Measurements from ENCODE around the gene PTOV1.

DNA sequence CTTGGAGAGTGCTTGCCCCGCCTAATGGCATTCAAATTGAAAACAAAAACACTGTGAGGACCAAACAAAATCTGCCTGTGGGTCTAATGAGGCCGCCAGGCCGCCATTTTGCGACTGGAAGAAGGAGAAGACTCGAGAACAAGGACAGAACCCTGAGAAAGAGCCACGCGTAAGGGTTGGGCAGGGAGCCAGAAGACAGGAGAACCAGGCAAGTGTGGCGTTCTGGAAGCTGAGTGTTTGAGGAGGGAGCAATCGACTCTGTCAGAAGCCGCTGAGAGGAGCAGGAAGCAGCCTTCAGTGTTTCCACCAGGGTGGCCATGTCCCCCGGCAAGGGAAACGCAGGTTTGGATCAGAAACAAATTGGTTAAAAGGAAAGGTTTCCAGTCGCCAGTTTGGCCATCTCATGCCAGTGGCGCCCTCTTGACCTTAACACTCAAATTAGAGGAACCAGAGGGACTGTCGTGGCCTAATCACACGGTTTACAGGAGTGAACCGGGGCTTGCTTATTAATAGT lies 10.2 kb upstream of the PTOV1 start:
- TF ChIP-seq, protein P1, sequence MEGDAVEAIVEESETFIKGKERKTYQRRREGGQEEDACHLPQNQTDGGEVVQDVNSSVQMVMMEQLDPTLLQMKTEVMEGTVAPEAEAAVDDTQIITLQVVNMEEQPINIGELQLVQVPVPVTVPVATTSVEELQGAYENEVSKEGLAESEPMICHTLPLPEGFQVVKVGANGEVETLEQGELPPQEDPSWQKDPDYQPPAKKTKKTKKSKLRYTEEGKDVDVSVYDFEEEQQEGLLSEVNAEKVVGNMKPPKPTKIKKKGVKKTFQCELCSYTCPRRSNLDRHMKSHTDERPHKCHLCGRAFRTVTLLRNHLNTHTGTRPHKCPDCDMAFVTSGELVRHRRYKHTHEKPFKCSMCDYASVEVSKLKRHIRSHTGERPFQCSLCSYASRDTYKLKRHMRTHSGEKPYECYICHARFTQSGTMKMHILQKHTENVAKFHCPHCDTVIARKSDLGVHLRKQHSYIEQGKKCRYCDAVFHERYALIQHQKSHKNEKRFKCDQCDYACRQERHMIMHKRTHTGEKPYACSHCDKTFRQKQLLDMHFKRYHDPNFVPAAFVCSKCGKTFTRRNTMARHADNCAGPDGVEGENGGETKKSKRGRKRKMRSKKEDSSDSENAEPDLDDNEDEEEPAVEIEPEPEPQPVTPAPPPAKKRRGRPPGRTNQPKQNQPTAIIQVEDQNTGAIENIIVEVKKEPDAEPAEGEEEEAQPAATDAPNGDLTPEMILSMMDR (IDR thresholded peaks at IDR 0.05): no peak
- TF ChIP-seq SIN3A (IDR thresholded peaks at IDR 0.05; ENCODE audit: borderline replicate concordance, insufficient read depth, low read depth, low read length): no peak
